ENCODE results near the gene C1orf116. TPM values are rescaled to one million over a fixed set of nuclear protein-coding genes. Genes with fewer than 3 reads are reported as not detected.

The C1orf116 gene
- total RNA-seq, 1 experiment from 2014 or later = 36.7 TPM

- no peak overlapping the region for H2AFZ ChIP-seq
- ChIA-PET CTCF (no interaction called here), POLR2A (ENCODE audit: unreplicated experiment) (no interaction called here)
- intact Hi-C loops (cut with micrococcal nuclease; ENCODE audit: unreplicated experiment) = no loop called here
- H4K20me1 ChIP-seq (ENCODE audit: insufficient read depth) = no peaks in the 10 kb centered on the region
- no peaks in the 10 kb centered on the region for H3K9me2 ChIP-seq (ENCODE audit: insufficient read depth)
- H3K27ac ChIP-seq = no peak overlapping the region
- H3F3A ChIP-seq (ENCODE audit: insufficient read depth, low read depth) = no peaks in the 10 kb centered on the region
- no peaks in the 10 kb centered on the region for H3K79me2 ChIP-seq (ENCODE audit: low read depth)
- H3K9me3 ChIP-seq (ENCODE audit: insufficient read depth, low read depth) = no peaks in the 10 kb centered on the region
- no peak for TF ChIP-seq CTCF (conservative IDR thresholded peaks at IDR 0.05)
- no peak for TF ChIP-seq EZH2 (IDR thresholded peaks at IDR 0.05; ENCODE audit: low read depth)
- DNase-seq = no peak
- no peaks in the 10 kb centered on the region for H3K27me3 ChIP-seq (ENCODE audit: insufficient read depth, low read depth)
- no peaks in the 10 kb centered on the region for H3K4me1 ChIP-seq (replicated peaks; ENCODE audit: insufficient read depth)
- H3K4me2 ChIP-seq = no peak overlapping the region
- no peak overlapping the region for H3K4me3 ChIP-seq
- peaks cover 11% of the 10 kb centered on the region for H3K36me3 ChIP-seq (ENCODE audit: low read depth)
- BruUV-seq (replicated peaks) = no TSS peak
Observed at GRCh38 chr1:207067185-207067584, 34.6 kb upstream of the C1orf116 start.

- Histone ChIP-seq H2AFZ (no peak overlapping the region), H3K4me1 (replicated peaks; ENCODE audit: insufficient read depth) (no peaks in the 10 kb centered on the region), H3K9me2 (ENCODE audit: insufficient read depth) (no peaks in the 10 kb centered on the region), H3K4me3 (no peak overlapping the region), H3K4me2 (no peak overlapping the region), H3K27me3 (ENCODE audit: insufficient read depth, low read depth) (no peaks in the 10 kb centered on the region), H4K20me1 (ENCODE audit: insufficient read depth) (no peaks in the 10 kb centered on the region), H3K27ac (no peak overlapping the region), H3F3A (ENCODE audit: insufficient read depth, low read depth) (no peaks in the 10 kb centered on the region), H3K36me3 (ENCODE audit: low read depth) (peaks cover 16% of the 10 kb centered on the region), H3K9me3 (ENCODE audit: insufficient read depth, low read depth) (no peaks in the 10 kb centered on the region), H3K79me2 (ENCODE audit: low read depth) (no peaks in the 10 kb centered on the region)
- TF ChIP-seq CTCF (conservative IDR thresholded peaks at IDR 0.05) (no peak), EZH2 (IDR thresholded peaks at IDR 0.05; ENCODE audit: low read depth) (no peak)
- no peak for DNase-seq
- CTCF ChIA-PET = no interaction called here
- no TSS peak for BruUV-seq (replicated peaks)
- POLR2A ChIA-PET (ENCODE audit: unreplicated experiment) = no interaction called here
- intact Hi-C loops (cut with micrococcal nuclease; ENCODE audit: unreplicated experiment) = no loop called here
Observed at GRCh38 chr1:207064561-207064960, 32.0 kb upstream of the C1orf116 start.

GRCh38 chr1:207063014-207063413 is 30.5 kb upstream of the C1orf116 start:
- POLR2A ChIA-PET (ENCODE audit: unreplicated experiment) = no interaction called here
- no TSS peak for BruUV-seq (replicated peaks)

More at GRCh38 chr1:207063014-207063413, 30.5 kb upstream of the C1orf116 start:
- Histone ChIP-seq H3K4me3 (no peak overlapping the region), H3K27ac (no peak overlapping the region), H3K4me2 (no peak overlapping the region), H3K9me2 (ENCODE audit: insufficient read depth) (no peaks in the 10 kb centered on the region), H3K36me3 (ENCODE audit: low read depth) (peaks cover 16% of the 10 kb centered on the region), H3K79me2 (ENCODE audit: low read depth) (no peaks in the 10 kb centered on the region), H3K27me3 (ENCODE audit: insufficient read depth, low read depth) (no peaks in the 10 kb centered on the region), H3F3A (ENCODE audit: insufficient read depth, low read depth) (no peaks in the 10 kb centered on the region), H4K20me1 (ENCODE audit: insufficient read depth) (no peaks in the 10 kb centered on the region), H3K4me1 (replicated peaks; ENCODE audit: insufficient read depth) (no peaks in the 10 kb centered on the region), H2AFZ (no peak overlapping the region), H3K9me3 (ENCODE audit: insufficient read depth, low read depth) (no peaks in the 10 kb centered on the region)
- no peak for DNase-seq
- TF ChIP-seq CTCF (conservative IDR thresholded peaks at IDR 0.05) (no peak), EZH2 (IDR thresholded peaks at IDR 0.05; ENCODE audit: low read depth) (no peak)
- intact Hi-C loops (cut with micrococcal nuclease; ENCODE audit: unreplicated experiment) = no loop called here
- CTCF ChIA-PET = no interaction called here
